BLaER1 treated with 17β-estradiol and CSF1 and Interleukin-3, amounts not matched to agents 10 nM and 100 nM (cell line): ENCODE data around the gene SLC4A3.
A peak's percentile ranks its signal among the peaks of the same experiment; 100 is the strongest.

ENCODE experiments used
- H3K27ac ChIP-seq, 11 experiments: shearing (Covaris generic); formaldehyde crosslinking; 2 replicates each; pipeline ENCODE4 v1.8.1; 2022
- H3K27me3 ChIP-seq, 11 experiments: shearing (Covaris generic); formaldehyde crosslinking; 2 replicates each; pipeline ENCODE4 v1.8.1; 2022
- H3K36me3 ChIP-seq, 11 experiments: shearing (Covaris generic); formaldehyde crosslinking; 2 replicates each; pipeline ENCODE4 v1.8.1; 2022
- H3K4me1 ChIP-seq, 10 experiments: shearing (Covaris generic); formaldehyde crosslinking; 2 replicates each; pipeline ENCODE4 v1.8.1; 2022
- H3K4me2 ChIP-seq, 11 experiments: shearing (Covaris generic); formaldehyde crosslinking; 2 replicates each; pipeline ENCODE4 v1.8.1; 2022
- H3K4me3 ChIP-seq, 10 experiments: shearing (Covaris generic); formaldehyde crosslinking; 2 replicates each; pipeline ENCODE4 v1.8.1; 2022
- H3K9ac ChIP-seq, 11 experiments: shearing (Covaris generic); formaldehyde crosslinking; 2 replicates each; pipeline ENCODE4 v1.8.1; 2022
- H3K9me3 ChIP-seq, 11 experiments: shearing (Covaris generic); formaldehyde crosslinking; replicated peaks in 1 of 11; 2 replicates each; pipeline ENCODE4 v1.8.1; 2022
- H4K20me1 ChIP-seq, 11 experiments: shearing (Covaris generic); formaldehyde crosslinking; 2 replicates each; pipeline ENCODE4 v1.8.1; 2022
- Cebpa-rat ChIP-seq, 11 experiments: shearing (Covaris generic); IDR thresholded peaks; 2 replicates each; pipeline ENCODE4 v1.8.1; 2022

SLC4A3 gene

GRCh38 chr2:219641390-219642068 is 14.1 kb downstream of the SLC4A3 start:
- H3K27me3 ChIP-seq, result no peaks in the 10 kb centered on the region
- no peak overlapping the region for H3K4me3 ChIP-seq
- peaks cover 31 to 47% (median 39%) of the 10 kb centered on the region in 10 experiments for H3K4me1 ChIP-seq
- peaks cover 0 to 11% (median 0%) of the 10 kb centered on the region in 11 experiments; a peak in 1 of 22 replicates for H4K20me1 ChIP-seq
- peak overlapping the region in 1 of 11 experiments; percentile 14; a peak in 1 of 22 replicates for H3K9ac ChIP-seq
- peak overlapping the region in 5 of 11 experiments; percentile 2 to 66 (median 43); a peak in 5 of 22 replicates for H3K27ac ChIP-seq
- peak overlapping the region in 9 of 11 experiments; percentile 51 to 86 (median 75); a peak in 14 of 22 replicates for H3K4me2 ChIP-seq
- TF ChIP-seq Cebpa-rat (IDR thresholded peaks at IDR 0.05), result no peak
- H3K36me3 ChIP-seq, result no peaks in the 10 kb centered on the region
- H3K9me3 ChIP-seq, result no peaks in the 10 kb centered on the region

DNA sequence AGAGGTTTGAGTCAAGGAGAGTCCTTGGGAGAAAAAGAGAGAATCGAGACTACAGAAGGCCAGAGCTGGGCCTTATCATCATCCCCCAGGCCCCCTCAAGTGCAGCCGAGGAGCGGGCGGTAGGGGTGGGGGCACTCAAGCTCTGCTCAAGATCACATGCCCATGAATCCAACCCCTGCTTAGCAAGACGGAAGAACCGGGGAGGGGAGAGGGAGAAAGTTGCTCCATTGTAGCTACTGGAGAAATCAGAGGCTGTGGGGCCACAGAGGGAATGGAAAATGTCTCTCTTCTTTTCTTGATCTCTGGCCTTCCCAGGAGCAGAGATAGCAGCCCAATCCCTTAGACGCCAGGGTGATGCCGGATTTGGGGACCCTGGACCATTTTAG is 14.6 kb downstream of the SLC4A3 start:
- TF ChIP-seq Cebpa-rat (IDR thresholded peaks at IDR 0.05), result no peak
- H3K27ac ChIP-seq, result peak overlapping the region in 5 of 11 experiments; percentile 2 to 66 (median 43); a peak in 5 of 22 replicates
- H3K27me3 ChIP-seq, result no peaks in the 10 kb centered on the region
- H3K4me3 ChIP-seq, result no peak overlapping the region
- no peaks in the 10 kb centered on the region for H3K36me3 ChIP-seq
- H3K9ac ChIP-seq, result peak overlapping the region in 1 of 11 experiments; percentile 14; a peak in 1 of 22 replicates
- H3K4me1 ChIP-seq, result peaks cover 31 to 47% (median 39%) of the 10 kb centered on the region in 10 experiments
- no peaks in the 10 kb centered on the region for H3K9me3 ChIP-seq
- peaks cover 0 to 11% (median 0%) of the 10 kb centered on the region in 11 experiments; a peak in 1 of 22 replicates for H4K20me1 ChIP-seq
- H3K4me2 ChIP-seq, result peak overlapping the region in 9 of 11 experiments; percentile 51 to 86 (median 75); a peak in 19 of 22 replicates

DNA sequence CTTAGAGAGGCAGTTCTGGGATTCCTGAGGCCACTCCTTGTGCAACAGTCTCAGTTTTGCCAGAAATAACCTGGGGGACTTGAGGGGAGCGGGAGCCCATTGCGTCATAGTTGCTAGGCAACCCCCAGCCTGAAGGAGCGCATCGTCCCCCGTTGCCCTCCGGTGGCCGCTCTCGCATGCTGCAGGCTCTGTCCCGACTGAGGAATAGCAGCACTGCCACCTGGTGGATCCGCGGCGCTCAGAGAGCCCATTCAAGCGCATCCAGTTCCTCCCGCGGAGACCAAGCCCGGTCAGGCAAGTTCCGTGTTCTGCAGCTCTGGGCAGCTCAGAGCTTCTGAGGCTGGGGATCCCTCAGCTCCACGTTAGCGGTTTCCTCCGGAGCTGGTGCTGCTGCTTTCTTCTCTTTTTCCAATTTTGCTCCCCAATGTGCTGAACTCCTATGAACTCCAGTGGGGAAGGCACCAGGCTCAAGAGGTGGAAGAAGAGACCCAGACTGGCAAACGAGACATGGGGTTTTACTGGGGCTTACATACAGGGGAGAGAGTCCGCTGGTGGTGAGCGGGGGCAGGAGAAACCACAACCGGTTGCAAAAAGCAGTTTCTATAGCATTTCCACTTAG is 15.1 kb downstream of the SLC4A3 start:
- H3K9ac ChIP-seq, result peak overlapping the region in 7 of 11 experiments; percentile 27 to 51 (median 43); a peak in 8 of 22 replicates
- no peaks in the 10 kb centered on the region for H3K27me3 ChIP-seq
- peak overlapping the region in 3 of 10 experiments; percentile 16 to 43 (median 21); a peak in 3 of 20 replicates for H3K4me3 ChIP-seq
- H3K4me2 ChIP-seq, result peak overlapping the region; percentile 64 to 92 (median 80)
- no peaks in the 10 kb centered on the region for H3K36me3 ChIP-seq
- H4K20me1 ChIP-seq, result peaks cover 0 to 11% (median 0%) of the 10 kb centered on the region in 11 experiments; a peak in 1 of 22 replicates
- TF ChIP-seq Cebpa-rat (IDR thresholded peaks at IDR 0.05), result peak in 10 of 11 experiments; percentile 58 to 97 (median 81); a peak in 16 of 22 replicates
- peak overlapping the region in 4 of 11 experiments; percentile 24 to 66 (median 50); a peak in 7 of 22 replicates for H3K27ac ChIP-seq
- no peaks in the 10 kb centered on the region for H3K9me3 ChIP-seq
- peaks cover 31 to 47% (median 39%) of the 10 kb centered on the region in 10 experiments for H3K4me1 ChIP-seq

- H3K27me3 ChIP-seq, result peaks cover 0 to under 1% (median 0%) of the 10 kb centered on the region in 11 experiments; a peak in 2 of 22 replicates
- peak overlapping the region in 3 of 10 experiments; percentile 16 to 43 (median 21); a peak in 3 of 20 replicates for H3K4me3 ChIP-seq
- H3K36me3 ChIP-seq, result no peaks in the 10 kb centered on the region
- no peaks in the 10 kb centered on the region for H3K9me3 ChIP-seq
- TF ChIP-seq Cebpa-rat (IDR thresholded peaks at IDR 0.05), result no peak
- H4K20me1 ChIP-seq, result peaks cover 0 to 11% (median 0%) of the 10 kb centered on the region in 11 experiments; a peak in 1 of 22 replicates
- H3K9ac ChIP-seq, result peak overlapping the region in 7 of 11 experiments; percentile 27 to 51 (median 43); a peak in 6 of 22 replicates
- H3K4me2 ChIP-seq, result peak overlapping the region; percentile 64 to 92 (median 80)
- H3K4me1 ChIP-seq, result peaks cover 31 to 45% (median 38%) of the 10 kb centered on the region in 10 experiments
- peak overlapping the region in 2 of 11 experiments; percentile 24 to 41; a peak in 3 of 22 replicates for H3K27ac ChIP-seq
Measured at GRCh38 chr2:219643084-219643473, 15.6 kb downstream of the SLC4A3 start.

DNA sequence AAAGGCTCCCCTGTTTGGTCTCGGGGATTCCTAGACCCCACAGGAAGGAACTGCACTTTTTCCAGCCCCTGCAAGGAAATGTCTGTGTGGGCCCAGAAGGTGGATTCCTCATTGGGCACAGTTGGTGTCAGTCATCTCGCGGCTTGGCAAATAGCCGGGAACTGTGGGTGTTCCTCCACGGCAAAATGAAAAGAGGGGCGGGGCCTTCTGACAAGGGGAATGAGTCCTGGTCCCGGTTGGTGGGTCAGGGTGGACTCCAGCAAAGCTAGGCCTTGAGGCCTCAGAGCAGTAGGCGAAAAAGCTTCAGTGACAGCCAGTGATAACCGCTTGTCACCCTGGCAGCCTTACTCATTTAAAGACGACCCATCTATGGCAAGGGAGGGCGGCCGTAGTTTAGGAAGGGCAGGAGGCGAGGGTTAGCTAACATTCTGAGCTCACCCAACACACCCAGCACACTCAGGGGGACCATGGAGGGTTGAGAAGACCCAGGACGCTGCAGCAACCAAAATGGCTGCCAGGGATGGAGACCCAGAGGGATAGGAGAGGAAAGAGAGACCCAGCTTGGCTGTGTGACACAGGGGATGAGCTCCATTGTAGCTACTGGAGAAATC is 16.5 kb downstream of the SLC4A3 start:
- H3K4me3 ChIP-seq, result no peak overlapping the region
- peak overlapping the region in 2 of 11 experiments; percentile 83 to 86; a peak in 2 of 22 replicates for H3K4me2 ChIP-seq
- H3K36me3 ChIP-seq, result no peaks in the 10 kb centered on the region
- no peak overlapping the region for H3K27ac ChIP-seq
- H3K27me3 ChIP-seq, result peaks cover 0 to 8% (median 0%) of the 10 kb centered on the region in 11 experiments; a peak in 6 of 22 replicates
- no peak for TF ChIP-seq Cebpa-rat (IDR thresholded peaks at IDR 0.05)
- H3K9me3 ChIP-seq, result no peaks in the 10 kb centered on the region
- peaks cover 23 to 37% (median 30%) of the 10 kb centered on the region in 10 experiments for H3K4me1 ChIP-seq
- H4K20me1 ChIP-seq, result peaks cover 0 to 7% (median 0%) of the 10 kb centered on the region in 11 experiments; a peak in 1 of 22 replicates
- no peak overlapping the region for H3K9ac ChIP-seq

DNA sequence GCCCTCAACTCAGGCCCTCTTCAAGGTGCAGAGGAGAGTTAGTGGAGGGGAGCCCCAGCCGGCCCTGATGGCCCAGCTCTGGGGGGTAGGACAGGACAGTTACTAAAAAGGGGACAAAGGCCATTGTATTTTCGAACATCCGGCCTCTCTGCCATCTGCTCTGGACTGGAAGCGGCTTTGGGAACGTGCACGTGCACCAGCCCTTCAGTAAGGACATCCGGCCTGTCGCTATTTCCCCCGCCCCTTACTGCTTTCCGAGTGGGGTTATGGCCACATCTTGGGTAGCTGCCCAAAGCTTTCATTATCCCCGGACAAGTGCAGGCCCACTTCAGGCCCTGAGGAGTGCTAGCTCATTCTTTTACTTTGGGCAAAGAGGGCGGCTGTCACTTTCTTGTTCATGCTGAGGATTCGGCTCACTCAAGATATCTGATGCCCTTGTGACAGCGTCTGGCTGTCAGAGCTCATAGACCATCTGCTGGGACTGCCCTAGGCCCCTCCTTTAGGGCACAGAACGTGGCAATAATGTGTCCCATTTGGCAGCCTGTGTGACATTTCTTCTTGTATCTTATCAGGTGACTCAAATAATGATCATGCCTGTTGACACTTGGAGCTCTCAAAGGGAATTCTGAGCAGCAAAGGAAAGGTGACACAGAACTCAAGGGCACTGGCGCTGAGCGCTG is 17.5 kb downstream of the SLC4A3 start:
- H3K4me1 ChIP-seq, result peaks cover 14 to 28% (median 21%) of the 10 kb centered on the region in 10 experiments
- no peak overlapping the region for H3K9ac ChIP-seq
- H3K36me3 ChIP-seq, result no peaks in the 10 kb centered on the region
- H3K9me3 ChIP-seq, result no peaks in the 10 kb centered on the region
- H3K27me3 ChIP-seq, result peaks cover 0 to 11% (median 0%) of the 10 kb centered on the region in 11 experiments; a peak in 6 of 22 replicates
- TF ChIP-seq Cebpa-rat (IDR thresholded peaks at IDR 0.05), result no peak
- peaks cover 0 to 7% (median 0%) of the 10 kb centered on the region in 11 experiments; a peak in 1 of 22 replicates for H4K20me1 ChIP-seq
- H3K4me3 ChIP-seq, result no peak overlapping the region
- no peak overlapping the region for H3K27ac ChIP-seq
- peak overlapping the region in 3 of 11 experiments; percentile 37 to 56 (median 55); a peak in 5 of 22 replicates for H3K4me2 ChIP-seq

GRCh38 chr2:219645631-219646527 is 18.4 kb downstream of the SLC4A3 start:
- no peaks in the 10 kb centered on the region for H3K36me3 ChIP-seq
- peak overlapping the region in 3 of 11 experiments; percentile 37 to 56 (median 55); a peak in 6 of 22 replicates for H3K4me2 ChIP-seq
- no peak overlapping the region for H3K27ac ChIP-seq
- no peaks in the 10 kb centered on the region for H3K9me3 ChIP-seq
- H4K20me1 ChIP-seq, result peaks cover 0 to 7% (median 0%) of the 10 kb centered on the region in 11 experiments; a peak in 1 of 22 replicates
- H3K4me3 ChIP-seq, result no peak overlapping the region
- peaks cover 20 to 31% (median 28%) of the 10 kb centered on the region in 10 experiments for H3K4me1 ChIP-seq
- H3K27me3 ChIP-seq, result peaks cover 0 to 14% (median 0%) of the 10 kb centered on the region in 11 experiments; a peak in 8 of 22 replicates
- no peak for TF ChIP-seq Cebpa-rat (IDR thresholded peaks at IDR 0.05)
- no peak overlapping the region for H3K9ac ChIP-seq
